T-helper 17 cell (primary cell): ENCODE measurements around the gene SETD7. TPM values are rescaled to one million over a fixed set of nuclear protein-coding genes. Genes with fewer than 3 reads are reported as not detected.

Source experiments
- ATAC-seq: fragments of 150-1000 bp; cut with Tn5 transposase; 2 replicates; pipeline ENCODE4 v1.10.0; 2021; ENCODE audit warnings: mild to moderate bottlenecking, moderate library complexity
- DNase-seq, 3 donors: peaks; one replicate each; pipeline versions ENCODE4 v3.0.0 to v3.0.0-alpha.2; 2020 to 2021
- H3K9me3 ChIP-seq: one replicate; pipeline ENCODE4 v1.7.0; 2013; ENCODE audit warnings: low read length, mild to moderate bottlenecking; ENCODE audit not compliant: control insufficient read depth, poor library complexity, severe bottlenecking
- H3K27ac Mint-ChIP-seq: one replicate; pipeline ENCODE4 v1.8.0; 2022; ENCODE audit warnings: mild to moderate bottlenecking, moderate library complexity, mixed read lengths
- H3K27me3 Mint-ChIP-seq: one replicate; pipeline ENCODE4 v1.8.0; 2022; ENCODE audit warnings: mixed read lengths
- H3K36me3 Mint-ChIP-seq: one replicate; pipeline ENCODE4 v1.8.0; 2022; ENCODE audit warnings: low read depth, mixed read lengths
- H3K4me1 Mint-ChIP-seq: one replicate; pipeline ENCODE4 v1.8.0; 2022; ENCODE audit warnings: mild to moderate bottlenecking, mixed read lengths
- H3K4me3 Mint-ChIP-seq: one replicate; pipeline ENCODE4 v1.8.0; 2022; ENCODE audit warnings: mild to moderate bottlenecking, moderate library complexity, mixed read lengths
- total RNA-seq, 4 donors: library from RNA in 2 of 4; stranded (reverse) in 2 of 4; gene quantifications; one replicate each; pipeline ENCODE4 v1.2.3 and lab custom pipeline; 2022 to 2026

Gene SETD7
- total RNA-seq, 2 donors from 2014 or later: 29.7 to 37.9 TPM

DNA sequence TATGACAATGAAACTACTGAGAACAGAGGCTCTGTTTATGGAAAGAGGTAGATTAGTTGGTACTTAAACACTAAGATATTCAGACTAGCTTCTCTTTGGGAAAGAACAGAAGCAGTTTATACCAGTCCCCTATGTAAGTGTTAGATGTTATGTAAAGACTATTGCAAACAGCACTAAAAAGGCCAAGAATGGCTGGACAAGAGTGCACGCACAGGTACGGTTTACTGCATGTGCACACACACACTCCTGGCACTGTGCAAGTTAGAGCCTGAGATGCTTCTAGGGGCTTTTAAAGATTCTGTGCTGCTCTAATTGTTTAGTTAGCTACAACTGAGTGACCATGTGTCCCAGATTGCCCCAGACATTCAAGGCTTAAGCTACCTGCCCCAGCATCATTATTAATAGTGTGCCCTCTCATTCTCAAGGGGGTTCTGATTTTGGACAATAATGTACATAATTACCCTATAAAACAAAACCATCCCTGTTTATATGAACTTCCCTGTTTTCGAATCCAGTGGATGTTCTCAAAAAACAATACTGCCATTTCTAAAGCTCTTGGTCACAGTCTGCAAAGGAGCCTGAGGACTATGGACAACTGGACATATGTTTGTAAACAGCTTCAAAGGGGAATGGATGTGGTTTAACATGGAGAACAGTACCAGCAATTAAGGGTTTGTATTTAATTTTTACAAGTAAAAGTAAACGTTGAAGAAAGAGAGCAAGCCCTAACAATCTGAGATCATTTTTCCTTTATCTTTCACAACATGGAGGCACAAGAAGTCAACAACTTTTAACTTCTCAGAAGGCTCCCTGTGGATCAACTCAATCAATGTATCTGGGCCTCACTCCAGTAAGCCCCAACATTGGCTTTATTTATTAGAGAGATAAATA, 2.0 kb downstream of the SETD7 start:
- Mint-ChIP-seq H3K4me3 (peak overlapping the region; percentile 99), H3K36me3 (peaks cover 5% of the 10 kb centered on the region), H3K27me3 (no peaks in the 10 kb centered on the region), H3K27ac (peak overlapping the region; percentile 99), H3K4me1 (peaks cover 44% of the 10 kb centered on the region)
- no peak for DNase-seq
- no peak for ATAC-seq
- no peaks in the 10 kb centered on the region for H3K9me3 ChIP-seq

DNA sequence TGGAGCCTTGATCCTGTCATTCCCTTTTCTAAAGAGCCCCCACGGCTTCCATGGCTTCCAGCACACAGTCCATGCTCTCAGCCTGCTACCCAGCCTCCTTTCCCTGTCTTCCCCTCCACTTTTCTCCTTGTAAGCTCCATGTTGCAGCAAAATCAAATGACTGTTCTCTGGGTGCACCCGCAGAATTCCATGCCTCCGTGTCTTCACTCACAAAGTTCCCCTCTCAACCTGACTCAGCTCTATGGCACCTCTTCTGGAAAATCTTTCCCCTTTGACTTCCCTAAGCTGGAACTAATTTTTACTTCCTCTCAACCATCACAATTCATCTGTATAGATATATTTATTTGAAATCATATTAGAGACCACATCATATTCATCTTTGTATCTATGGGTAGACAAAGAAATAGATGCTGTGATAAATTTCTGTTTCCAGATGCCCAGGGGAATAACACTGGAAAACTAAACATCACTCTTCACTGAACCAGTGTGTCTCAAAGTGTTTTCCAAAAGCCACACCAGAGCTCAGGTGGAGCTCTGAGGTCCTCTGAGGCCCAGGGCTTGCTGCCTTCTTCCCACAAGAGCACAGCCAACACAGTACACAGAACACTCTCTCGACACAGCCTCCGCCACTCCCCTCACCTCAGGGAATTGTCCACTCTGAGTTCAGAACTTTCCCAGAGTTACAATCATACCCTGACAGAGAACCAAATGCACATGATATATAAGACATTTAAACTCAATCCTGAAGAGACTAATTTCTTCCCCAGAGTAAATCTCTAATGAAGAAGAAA, 3.3 kb downstream of the SETD7 start:
- no peak for ATAC-seq
- peaks cover 5% of the 10 kb centered on the region for H3K36me3 Mint-ChIP-seq
- no peak for DNase-seq
- peak overlapping the region; percentile 99 for H3K27ac Mint-ChIP-seq
- H3K4me3 Mint-ChIP-seq: peak overlapping the region; percentile 33
- H3K9me3 ChIP-seq: no peaks in the 10 kb centered on the region
- H3K27me3 Mint-ChIP-seq: no peaks in the 10 kb centered on the region
- H3K4me1 Mint-ChIP-seq: peaks cover 35% of the 10 kb centered on the region

DNA sequence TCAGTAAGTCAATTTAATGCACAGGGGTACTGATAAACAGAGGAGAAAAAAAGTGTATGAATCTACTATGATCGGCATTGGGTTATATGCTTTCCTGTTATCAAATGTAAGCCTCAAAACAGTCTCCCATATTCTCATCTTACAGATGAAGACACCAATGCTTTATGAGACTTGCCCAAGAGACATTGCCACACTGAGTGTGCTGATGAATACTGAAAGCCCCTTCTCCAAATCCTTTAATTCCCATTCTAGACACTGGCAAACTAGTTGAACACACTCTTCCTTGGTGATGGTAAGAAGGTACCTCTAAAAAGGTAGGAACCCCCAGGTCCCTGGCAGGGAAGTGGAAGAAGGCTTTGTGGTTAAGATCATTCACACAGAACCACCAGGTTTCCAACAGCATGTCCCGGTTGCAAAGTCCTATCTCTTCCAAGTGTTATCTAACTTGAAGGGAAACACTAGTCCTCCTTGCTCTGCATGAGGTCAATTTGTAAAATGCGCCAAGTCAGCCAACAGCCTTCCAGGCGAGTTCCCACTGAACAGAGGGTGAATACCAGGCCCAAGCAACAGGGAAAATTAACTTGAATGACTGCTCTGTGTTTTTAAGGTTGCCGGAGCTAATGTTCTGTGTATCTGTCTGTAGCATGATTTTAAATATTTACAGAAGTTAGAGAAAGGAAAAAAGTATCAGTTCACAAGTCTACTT, 5.1 kb downstream of the SETD7 start:
- H3K27ac Mint-ChIP-seq: peak overlapping the region; percentile 70
- H3K4me3 Mint-ChIP-seq: no peak overlapping the region
- peaks cover 3% of the 10 kb centered on the region for H3K36me3 Mint-ChIP-seq
- H3K27me3 Mint-ChIP-seq: no peaks in the 10 kb centered on the region
- DNase-seq (no peak), ATAC-seq (no peak)
- H3K4me1 Mint-ChIP-seq: peaks cover 25% of the 10 kb centered on the region
- H3K9me3 ChIP-seq: no peaks in the 10 kb centered on the region

DNA sequence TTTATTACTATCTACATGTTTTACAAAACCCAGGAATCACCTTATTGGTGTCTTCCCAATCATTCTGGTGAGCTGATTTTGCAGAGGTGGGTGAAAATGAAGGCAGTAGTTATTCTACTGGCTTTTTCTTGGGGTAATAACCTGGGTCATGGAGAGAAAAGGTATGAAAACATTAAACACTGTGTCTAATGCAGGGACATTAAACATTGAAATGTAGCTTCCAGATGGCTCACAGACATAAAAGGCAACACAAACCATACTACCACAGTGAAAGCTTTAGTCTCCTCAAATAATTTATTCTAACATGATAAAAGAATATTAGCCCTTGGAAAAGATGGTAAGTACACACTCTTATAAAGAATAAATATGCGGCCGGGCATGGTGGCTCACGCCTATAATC, 8.0 kb downstream of the SETD7 start:
- H3K4me3 Mint-ChIP-seq: no peak overlapping the region
- H3K4me1 Mint-ChIP-seq: peaks cover 14% of the 10 kb centered on the region
- DNase-seq (no peak), ATAC-seq (no peak)
- no peaks in the 10 kb centered on the region for H3K36me3 Mint-ChIP-seq
- H3K27me3 Mint-ChIP-seq: no peaks in the 10 kb centered on the region
- H3K27ac Mint-ChIP-seq: no peak overlapping the region
- no peaks in the 10 kb centered on the region for H3K9me3 ChIP-seq

DNA sequence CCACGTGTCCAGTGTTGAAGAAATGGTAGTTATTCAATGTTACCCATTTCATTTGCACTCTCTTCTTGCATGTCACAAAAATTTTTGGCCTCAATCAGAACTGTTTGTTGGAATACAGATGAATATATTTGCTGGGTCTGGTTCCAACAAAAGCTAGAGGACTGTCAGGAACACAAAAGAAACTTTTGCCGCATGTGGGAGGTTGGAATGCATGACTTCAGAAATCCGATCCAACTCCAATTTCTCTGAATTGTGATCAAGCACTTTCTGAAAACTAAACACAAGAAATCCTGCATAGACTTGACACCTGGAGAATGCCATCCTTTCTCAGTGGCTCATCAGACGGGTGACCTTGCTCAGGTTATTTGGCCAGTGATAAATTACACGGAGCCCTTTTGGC, 15.4 kb downstream of the SETD7 start:
- Mint-ChIP-seq H3K4me1 (peaks cover 4% of the 10 kb centered on the region), H3K4me3 (no peak overlapping the region), H3K36me3 (peaks cover 7% of the 10 kb centered on the region), H3K27me3 (no peaks in the 10 kb centered on the region), H3K27ac (no peak overlapping the region)
- no peaks in the 10 kb centered on the region for H3K9me3 ChIP-seq
- DNase-seq (no peak), ATAC-seq (no peak)

DNA sequence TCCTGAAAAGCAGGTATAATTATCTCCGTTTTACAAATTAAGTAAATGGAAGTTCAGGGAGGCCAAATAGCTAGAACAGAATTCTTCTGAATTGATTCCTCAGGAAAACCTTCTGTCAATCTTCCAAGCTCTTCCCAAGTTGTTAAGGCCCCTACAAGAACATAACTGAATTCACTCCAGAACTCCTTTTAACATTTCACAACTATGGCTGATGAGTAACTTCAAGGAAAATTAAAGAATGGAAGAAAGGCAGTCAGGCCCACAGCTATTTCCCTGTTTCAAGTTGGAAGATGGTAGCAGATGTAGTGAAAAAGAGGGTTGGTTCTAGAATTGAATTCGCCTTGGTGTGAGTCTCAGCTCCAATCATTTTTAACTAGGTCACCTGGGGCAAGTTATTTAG, 15.9 kb downstream of the SETD7 start:
- ATAC-seq: no peak
- Mint-ChIP-seq H3K4me1 (peaks cover 4% of the 10 kb centered on the region), H3K27me3 (no peaks in the 10 kb centered on the region), H3K27ac (no peak overlapping the region), H3K36me3 (peaks cover 7% of the 10 kb centered on the region), H3K4me3 (no peak overlapping the region)
- no peak for DNase-seq
- no peaks in the 10 kb centered on the region for H3K9me3 ChIP-seq

DNA sequence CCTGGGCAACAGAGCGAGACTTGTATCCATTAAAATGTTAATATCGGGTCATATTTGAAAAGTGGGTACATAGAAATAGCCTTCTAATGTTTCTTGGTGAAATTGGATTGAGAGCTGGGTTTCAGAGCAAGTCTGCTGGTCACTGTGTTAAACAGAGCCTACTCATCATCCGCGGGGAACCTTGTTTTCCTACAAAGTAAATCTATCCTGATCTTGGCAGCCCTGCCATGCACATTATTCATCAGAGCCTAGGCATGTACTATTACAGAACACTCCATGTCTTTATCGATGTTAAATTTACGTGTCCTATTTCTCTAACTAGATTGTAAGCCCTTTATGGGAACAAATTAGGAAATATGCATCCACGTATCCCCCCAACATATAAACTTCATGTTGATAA, 18.7 kb downstream of the SETD7 start:
- no peaks in the 10 kb centered on the region for H3K9me3 ChIP-seq
- Mint-ChIP-seq H3K36me3 (peaks cover 10% of the 10 kb centered on the region), H3K27me3 (no peaks in the 10 kb centered on the region), H3K27ac (no peak overlapping the region), H3K4me3 (no peak overlapping the region), H3K4me1 (peaks cover 7% of the 10 kb centered on the region)
- no peak for DNase-seq
- no peak for ATAC-seq

DNA sequence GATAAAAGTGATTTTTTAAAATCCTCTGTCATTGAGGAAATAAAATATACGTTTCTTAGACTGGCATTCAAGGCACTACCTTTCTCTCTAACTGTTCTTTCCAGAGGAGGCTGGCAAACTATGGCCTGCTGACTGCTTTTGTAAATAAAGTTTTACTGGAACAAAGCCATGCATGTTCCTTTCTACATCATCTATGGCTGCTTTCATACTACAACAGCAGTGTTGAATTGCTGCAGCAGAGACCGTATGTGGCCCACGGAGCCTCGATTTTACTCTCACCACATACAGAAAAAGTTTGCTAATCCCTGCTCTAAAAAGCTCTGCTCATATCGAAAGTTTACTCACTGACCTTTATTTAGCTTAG, 20.2 kb downstream of the SETD7 start:
- peak overlapping the region; percentile 43 for H3K27ac Mint-ChIP-seq
- ATAC-seq (no peak), DNase-seq (no peak)
- peaks cover 6% of the 10 kb centered on the region for H3K4me1 Mint-ChIP-seq
- H3K4me3 Mint-ChIP-seq: no peak overlapping the region
- peaks cover 6% of the 10 kb centered on the region for H3K36me3 Mint-ChIP-seq
- H3K27me3 Mint-ChIP-seq: no peaks in the 10 kb centered on the region
- H3K9me3 ChIP-seq: no peaks in the 10 kb centered on the region

DNA sequence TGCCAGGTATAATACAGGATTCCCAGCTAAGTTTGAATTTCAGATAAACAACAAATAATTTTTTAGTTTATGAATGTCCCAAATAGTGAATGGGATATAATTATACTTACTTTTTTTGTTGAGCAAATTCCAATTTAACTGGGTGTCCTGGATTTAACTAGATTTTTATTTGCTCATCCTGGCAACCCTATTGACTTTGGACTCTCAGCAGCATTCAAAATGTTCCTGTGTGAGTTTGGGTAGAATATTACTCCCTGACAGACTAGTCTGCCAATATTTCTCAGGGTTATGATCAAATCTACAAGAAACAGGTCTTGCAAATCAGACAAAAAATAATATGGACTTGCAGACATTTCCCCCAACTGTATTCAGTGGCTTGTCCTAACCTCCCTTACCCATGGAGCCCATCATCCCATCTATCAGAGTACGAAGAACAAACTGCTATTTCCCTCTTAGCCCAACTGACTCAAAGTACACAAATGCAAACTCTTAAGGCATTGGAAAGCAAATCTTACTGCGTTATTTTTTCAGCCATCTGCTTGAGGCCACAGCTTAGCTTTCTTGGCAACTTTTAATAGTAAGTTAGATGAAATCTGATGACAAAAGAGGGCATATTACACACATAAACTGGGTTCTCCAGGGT, 20.7 kb downstream of the SETD7 start:
- no peak overlapping the region for H3K4me3 Mint-ChIP-seq
- no peaks in the 10 kb centered on the region for H3K27me3 Mint-ChIP-seq
- peaks cover 8% of the 10 kb centered on the region for H3K4me1 Mint-ChIP-seq
- ATAC-seq: no peak
- H3K36me3 Mint-ChIP-seq: peaks cover 6% of the 10 kb centered on the region
- no peaks in the 10 kb centered on the region for H3K9me3 ChIP-seq
- no peak overlapping the region for H3K27ac Mint-ChIP-seq
- no peak for DNase-seq

DNA sequence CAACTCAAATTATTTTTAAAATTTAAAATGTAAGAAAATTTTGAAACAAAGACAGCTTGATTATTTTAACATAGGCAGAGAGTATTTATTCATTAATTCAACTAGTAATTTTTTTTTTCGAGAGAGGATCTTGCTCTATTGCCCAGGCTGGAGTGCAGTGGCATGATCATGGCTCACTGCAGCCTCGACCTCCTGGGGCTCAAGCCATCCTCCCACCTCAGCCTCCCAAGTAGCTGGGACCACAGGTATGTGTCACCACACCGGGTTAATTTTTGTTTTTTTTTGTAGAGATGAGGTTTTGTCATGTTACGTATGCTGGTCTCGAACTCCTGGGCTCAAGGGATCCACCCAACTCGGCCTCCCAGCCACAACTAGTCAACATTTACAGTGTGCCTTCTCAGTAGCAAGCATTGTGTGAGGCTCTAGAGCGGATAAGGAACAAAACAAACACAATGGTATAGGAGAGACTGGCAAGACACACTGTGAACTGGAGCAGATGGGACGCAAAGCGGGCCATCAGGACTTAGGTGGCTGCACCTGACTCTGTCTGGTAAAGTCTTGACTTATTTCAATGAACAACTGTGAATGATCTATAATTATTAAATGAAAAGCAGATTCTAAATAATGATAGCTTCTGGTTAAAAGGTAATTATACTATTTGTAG, 21.6 kb downstream of the SETD7 start:
- no peaks in the 10 kb centered on the region for H3K9me3 ChIP-seq
- Mint-ChIP-seq H3K4me3 (no peak overlapping the region), H3K27me3 (no peaks in the 10 kb centered on the region), H3K36me3 (peaks cover 3% of the 10 kb centered on the region), H3K27ac (no peak overlapping the region), H3K4me1 (peaks cover 8% of the 10 kb centered on the region)
- DNase-seq (no peak), ATAC-seq (no peak)

DNA sequence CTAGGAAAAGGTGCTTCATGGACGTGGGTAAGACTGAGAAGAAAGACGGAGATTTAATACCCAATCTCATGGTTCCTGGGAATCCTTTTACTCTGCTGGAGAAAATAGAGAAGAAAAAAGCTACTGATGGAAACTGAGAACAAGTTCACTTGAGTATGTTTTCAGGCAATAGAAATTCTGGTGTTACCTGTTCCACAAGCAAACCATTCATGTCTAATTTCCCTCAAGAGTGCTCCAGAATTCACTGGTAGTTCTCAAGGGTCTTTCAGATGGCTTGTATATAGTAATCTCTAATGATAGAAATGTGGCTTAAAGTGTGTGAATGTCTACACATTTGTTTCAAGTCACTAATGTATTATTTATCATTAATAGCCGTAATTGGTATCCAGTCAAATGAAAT, 22.5 kb downstream of the SETD7 start:
- no peak overlapping the region for H3K27ac Mint-ChIP-seq
- no peak overlapping the region for H3K4me3 Mint-ChIP-seq
- peaks cover 11% of the 10 kb centered on the region for H3K4me1 Mint-ChIP-seq
- DNase-seq (no peak), ATAC-seq (no peak)
- peaks cover 3% of the 10 kb centered on the region for H3K36me3 Mint-ChIP-seq
- H3K9me3 ChIP-seq: no peaks in the 10 kb centered on the region
- no peaks in the 10 kb centered on the region for H3K27me3 Mint-ChIP-seq

DNA sequence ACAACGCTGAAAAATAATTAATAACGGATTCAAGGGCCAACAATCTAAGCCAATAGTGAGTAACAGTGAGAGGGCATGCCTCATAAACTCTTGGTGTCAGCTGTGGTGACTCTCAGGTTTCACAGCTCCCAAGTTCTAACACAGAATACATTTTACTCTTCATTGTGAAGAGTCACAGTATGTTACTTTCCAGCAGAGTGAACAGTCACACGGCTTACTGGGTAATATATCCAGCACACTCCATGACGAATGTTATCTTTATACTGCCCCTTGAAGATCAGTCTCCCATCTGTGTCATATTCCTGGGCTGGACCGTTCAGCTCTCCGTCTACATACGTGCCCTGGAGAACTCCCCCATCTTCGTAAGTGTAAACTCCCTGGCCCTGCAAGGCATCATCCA, 23.1 kb downstream of the SETD7 start:
- Mint-ChIP-seq H3K27me3 (no peaks in the 10 kb centered on the region), H3K4me1 (peaks cover 11% of the 10 kb centered on the region), H3K4me3 (no peak overlapping the region), H3K27ac (no peak overlapping the region), H3K36me3 (peaks cover 3% of the 10 kb centered on the region)
- no peak for ATAC-seq
- DNase-seq: no peak
- no peaks in the 10 kb centered on the region for H3K9me3 ChIP-seq
